Muscle of arm (tissue), 14 donors: ENCODE results near the gene SPRTN. TPM values are rescaled to one million over a fixed set of nuclear protein-coding genes. Genes with fewer than 3 reads are reported as not detected.
A peak's percentile ranks its signal among the peaks of the same experiment; 100 is the strongest.

Experiments used
- DNase-seq: peaks from one replicate; pipeline ENCODE4 v3.0.0-alpha.2; 2013
- long read RNA-seq, 11 donors: transcript quantifications; one replicate each; lab custom pipeline, GENCODE V29; 2026
- polyA plus RNA-seq, 12 donors: library from polyadenylated mRNA; unstranded; fragments of 120-200 nt; gene quantifications; one replicate each; pipeline ENCODE4 v1.2.1, GENCODE V29; 2013; ENCODE audit not compliant: insufficient read length in 12 of 12

SPRTN gene
- 10 to 100 TPM in 1 of 12 donors, 1 to 10 TPM in 10, not detected in 1; 6.1 to 13.3 (median 8.5) TPM for polyA plus RNA-seq
- long read RNA-seq, donor 1, partial matches to known transcripts = 0 of 1 reads
- long read RNA-seq, donor 1, other reads (novel, unspliced or antisense) = 0 of 1 reads
- long read RNA-seq, donor 2, transcript SPRTN-202 (5 exons, 3,468 nt) = major isoform, 5 of 37 reads
- long read RNA-seq, donor 2, partial matches to known transcripts = 6 of 37 reads
- long read RNA-seq, donor 2, other reads (novel, unspliced or antisense) = 24 of 37 reads
- long read RNA-seq, donor 3, partial matches to known transcripts = 0 of 1 reads
- long read RNA-seq, donor 3, other reads (novel, unspliced or antisense) = 0 of 1 reads
- long read RNA-seq, donor 4, partial matches to known transcripts = 0 of 1 reads
- long read RNA-seq, donor 4, other reads (novel, unspliced or antisense) = 0 of 1 reads
- long read RNA-seq, donor 5, partial matches to known transcripts = 0 of 5 reads
- long read RNA-seq, donor 5, other reads (novel, unspliced or antisense) = 0 of 5 reads
- long read RNA-seq, donor 6, partial matches to known transcripts = 0 of 2 reads
- long read RNA-seq, donor 6, other reads (novel, unspliced or antisense) = 0 of 2 reads
- long read RNA-seq, donor 7, partial matches to known transcripts = 0 of 3 reads
- long read RNA-seq, donor 7, other reads (novel, unspliced or antisense) = 0 of 3 reads
- long read RNA-seq, donor 8, partial matches to known transcripts = 5 of 9 reads
- long read RNA-seq, donor 8, other reads (novel, unspliced or antisense) = 0 of 9 reads
- long read RNA-seq, donor 9 = 0 reads
- long read RNA-seq, donor 10, transcript SPRTN-202 (5 exons, 3,468 nt) = major isoform, 5 of 6 reads
- long read RNA-seq, donor 10, partial matches to known transcripts = 0 of 6 reads
- long read RNA-seq, donor 10, other reads (novel, unspliced or antisense) = 0 of 6 reads
- long read RNA-seq, donor 11, partial matches to known transcripts = 0 of 4 reads
- long read RNA-seq, donor 11, other reads (novel, unspliced or antisense) = 0 of 4 reads

GRCh38 chr1:231338270-231339128 is at the start of gene SPRTN:
Gene SPRTN, plus strand, starts transcription at chr1:231338293. Its CDS starts 91 bp downstream, at chr1:231338384.
- DNase-seq = peak; percentile 15

- DNase-seq = no peak
Observed at GRCh38 chr1:231295938-231296337, 42.2 kb upstream of the SPRTN start.

- no peak for DNase-seq
Observed at GRCh38 chr1:231301990-231302389, 36.1 kb upstream of the SPRTN start.

- no peak for DNase-seq
Observed at GRCh38 chr1:231310391-231310934, 27.6 kb upstream of the SPRTN start.

- no peak for DNase-seq
Observed at GRCh38 chr1:231311720-231312431, 26.2 kb upstream of the SPRTN start.

- no peak for DNase-seq
Observed at GRCh38 chr1:231312432-231312788, 25.7 kb upstream of the SPRTN start.

- DNase-seq = no peak
Observed at GRCh38 chr1:231313661-231314060, 24.4 kb upstream of the SPRTN start.

GRCh38 chr1:231315887-231316286 is 22.2 kb upstream of the SPRTN start:
- DNase-seq = no peak

- no peak for DNase-seq
Observed at GRCh38 chr1:231317306-231318014, 20.6 kb upstream of the SPRTN start.

GRCh38 chr1:231318015-231318355 is 20.1 kb upstream of the SPRTN start:
- DNase-seq = no peak

GRCh38 chr1:231318568-231318967 is 19.5 kb upstream of the SPRTN start:
- no peak for DNase-seq

GRCh38 chr1:231319080-231319479 is 19.0 kb upstream of the SPRTN start:
- DNase-seq = no peak

GRCh38 chr1:231322880-231323530 is 15.1 kb upstream of the SPRTN start:
- DNase-seq = no peak

- no peak for DNase-seq
Observed at GRCh38 chr1:231324660-231325059, 13.4 kb upstream of the SPRTN start.

GRCh38 chr1:231326248-231326647 is 11.8 kb upstream of the SPRTN start:
- DNase-seq = no peak

GRCh38 chr1:231327617-231328016 is 10.5 kb upstream of the SPRTN start:
- DNase-seq = no peak

GRCh38 chr1:231329483-231329882 is 8.6 kb upstream of the SPRTN start:
- DNase-seq = no peak

- no peak for DNase-seq
Observed at GRCh38 chr1:231332761-231333160, 5.3 kb upstream of the SPRTN start.

GRCh38 chr1:231334079-231334666 is 3.9 kb upstream of the SPRTN start:
- DNase-seq = no peak
